Measurements from ENCODE around the gene PPP1R3G.

DNA sequence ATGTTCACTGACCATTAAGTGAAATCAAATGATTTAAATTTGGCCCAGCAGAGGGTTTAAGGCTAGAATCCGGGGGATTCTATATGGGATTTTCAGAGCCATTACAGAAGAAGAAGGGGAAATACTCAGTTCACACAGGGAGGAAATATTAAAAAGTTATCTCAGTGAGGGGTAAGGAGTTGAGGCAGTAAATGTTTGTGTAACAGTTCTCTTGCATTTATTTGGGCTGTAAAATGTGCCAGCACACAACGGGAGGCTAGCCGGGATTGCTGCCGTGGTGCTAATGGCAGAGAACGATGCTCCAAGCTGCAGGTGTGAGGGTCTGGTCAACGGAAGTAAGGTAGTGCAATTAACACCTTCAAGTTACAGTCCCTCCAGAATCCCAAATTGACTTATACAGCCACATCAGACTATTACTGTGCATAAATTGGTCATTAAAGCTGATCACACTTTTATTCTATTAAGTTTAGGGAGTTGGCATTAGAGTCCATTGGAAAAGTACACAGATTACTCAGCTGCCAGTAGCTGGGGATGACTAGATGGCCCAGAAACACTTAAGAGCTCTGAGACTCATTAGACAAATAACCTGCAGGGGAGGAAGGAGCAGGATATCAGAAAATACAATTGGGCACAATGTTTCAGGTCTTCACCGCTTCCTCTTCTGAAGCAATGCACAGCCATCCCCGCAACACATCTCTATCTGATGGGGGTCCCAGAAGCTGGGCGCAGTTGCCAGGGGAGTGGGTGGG, 31.3 kb downstream of the PPP1R3G start:
- TF ChIP-seq, protein P1, sequence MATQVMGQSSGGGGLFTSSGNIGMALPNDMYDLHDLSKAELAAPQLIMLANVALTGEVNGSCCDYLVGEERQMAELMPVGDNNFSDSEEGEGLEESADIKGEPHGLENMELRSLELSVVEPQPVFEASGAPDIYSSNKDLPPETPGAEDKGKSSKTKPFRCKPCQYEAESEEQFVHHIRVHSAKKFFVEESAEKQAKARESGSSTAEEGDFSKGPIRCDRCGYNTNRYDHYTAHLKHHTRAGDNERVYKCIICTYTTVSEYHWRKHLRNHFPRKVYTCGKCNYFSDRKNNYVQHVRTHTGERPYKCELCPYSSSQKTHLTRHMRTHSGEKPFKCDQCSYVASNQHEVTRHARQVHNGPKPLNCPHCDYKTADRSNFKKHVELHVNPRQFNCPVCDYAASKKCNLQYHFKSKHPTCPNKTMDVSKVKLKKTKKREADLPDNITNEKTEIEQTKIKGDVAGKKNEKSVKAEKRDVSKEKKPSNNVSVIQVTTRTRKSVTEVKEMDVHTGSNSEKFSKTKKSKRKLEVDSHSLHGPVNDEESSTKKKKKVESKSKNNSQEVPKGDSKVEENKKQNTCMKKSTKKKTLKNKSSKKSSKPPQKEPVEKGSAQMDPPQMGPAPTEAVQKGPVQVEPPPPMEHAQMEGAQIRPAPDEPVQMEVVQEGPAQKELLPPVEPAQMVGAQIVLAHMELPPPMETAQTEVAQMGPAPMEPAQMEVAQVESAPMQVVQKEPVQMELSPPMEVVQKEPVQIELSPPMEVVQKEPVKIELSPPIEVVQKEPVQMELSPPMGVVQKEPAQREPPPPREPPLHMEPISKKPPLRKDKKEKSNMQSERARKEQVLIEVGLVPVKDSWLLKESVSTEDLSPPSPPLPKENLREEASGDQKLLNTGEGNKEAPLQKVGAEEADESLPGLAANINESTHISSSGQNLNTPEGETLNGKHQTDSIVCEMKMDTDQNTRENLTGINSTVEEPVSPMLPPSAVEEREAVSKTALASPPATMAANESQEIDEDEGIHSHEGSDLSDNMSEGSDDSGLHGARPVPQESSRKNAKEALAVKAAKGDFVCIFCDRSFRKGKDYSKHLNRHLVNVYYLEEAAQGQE (IDR thresholded peaks at IDR 0.05; ENCODE audit: insufficient read depth in 1 of 2, low read depth in 2 of 2, low read length in 2 of 2): no peak
- TF ChIP-seq POLR2AphosphoS5 (IDR thresholded peaks at IDR 0.05; ENCODE audit: low read depth, low read length) (no peak), TAF1 (IDR thresholded peaks at IDR 0.05; ENCODE audit: borderline replicate concordance, insufficient read depth, low read length) (no peak), SIN3A (IDR thresholded peaks at IDR 0.05; ENCODE audit: borderline replicate concordance, insufficient read depth, low read length) (no peak), FOXP2 (optimal IDR thresholded peaks at IDR 0.05; ENCODE audit: borderline replicate concordance, extremely low read depth, extremely low read length, insufficient read depth) (no peak)

Measured in PFSK-1 (cell line).